ENCODE measurements around the gene NUP37. TPM values are rescaled to one million over a fixed set of nuclear protein-coding genes. Genes with fewer than 3 reads are reported as not detected.

NUP37 gene
- polyA plus RNA-seq, 3 donors = 11.1 to 23.0 (median 20.9) TPM

DNA sequence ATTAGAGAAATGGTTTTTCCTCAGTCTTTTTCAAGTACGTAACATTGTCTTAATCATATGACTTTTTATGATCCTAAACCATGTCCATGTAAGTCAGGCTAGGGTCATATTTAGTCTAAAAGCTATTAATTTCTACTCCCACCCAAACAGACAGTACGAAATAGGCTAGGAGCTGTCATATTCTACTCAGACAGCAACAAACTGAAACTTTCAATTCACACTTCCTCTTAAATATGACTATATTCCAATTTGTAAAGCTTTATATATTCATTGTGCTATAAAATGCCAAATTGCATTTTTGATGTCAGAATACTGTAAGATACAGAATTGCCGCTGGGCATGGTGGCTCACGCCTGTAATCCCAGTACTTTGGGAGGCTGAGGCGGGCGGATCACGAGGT is 3.5 kb downstream of the NUP37 start:
- no peak overlapping the region for H3K27ac ChIP-seq (ENCODE audit: low read depth in 1 of 2, low read length in 2 of 2)
- H3K36me3 ChIP-seq (replicated peaks in 1 of 2; ENCODE audit: control insufficient read depth in 1 of 2, insufficient read depth in 2 of 2, low read length in 2 of 2) = peaks cover 19 to 53% of the 10 kb centered on the region in 2 donors
- no peaks in the 10 kb centered on the region for H3K27me3 ChIP-seq (ENCODE audit: control insufficient read depth in 2 of 2, insufficient read depth in 2 of 2, low read length in 2 of 2)
- no peak for DNase-seq
- Mint-ChIP-seq H3K36me3 (peaks cover 23 to 29% of the 10 kb centered on the region in 2 donors), H3K4me1 (peaks cover 14% of the 10 kb centered on the region), H3K27me3 (ENCODE audit: low read depth in 3 of 3) (no peaks in the 10 kb centered on the region), H3K4me3 (no peak overlapping the region), H3K9me3 (no peaks in the 10 kb centered on the region), H3K27ac (no peak overlapping the region)
- no peaks in the 10 kb centered on the region for H4K20me1 ChIP-seq (ENCODE audit: insufficient read depth, low read length)
- TF ChIP-seq, protein P1, sequence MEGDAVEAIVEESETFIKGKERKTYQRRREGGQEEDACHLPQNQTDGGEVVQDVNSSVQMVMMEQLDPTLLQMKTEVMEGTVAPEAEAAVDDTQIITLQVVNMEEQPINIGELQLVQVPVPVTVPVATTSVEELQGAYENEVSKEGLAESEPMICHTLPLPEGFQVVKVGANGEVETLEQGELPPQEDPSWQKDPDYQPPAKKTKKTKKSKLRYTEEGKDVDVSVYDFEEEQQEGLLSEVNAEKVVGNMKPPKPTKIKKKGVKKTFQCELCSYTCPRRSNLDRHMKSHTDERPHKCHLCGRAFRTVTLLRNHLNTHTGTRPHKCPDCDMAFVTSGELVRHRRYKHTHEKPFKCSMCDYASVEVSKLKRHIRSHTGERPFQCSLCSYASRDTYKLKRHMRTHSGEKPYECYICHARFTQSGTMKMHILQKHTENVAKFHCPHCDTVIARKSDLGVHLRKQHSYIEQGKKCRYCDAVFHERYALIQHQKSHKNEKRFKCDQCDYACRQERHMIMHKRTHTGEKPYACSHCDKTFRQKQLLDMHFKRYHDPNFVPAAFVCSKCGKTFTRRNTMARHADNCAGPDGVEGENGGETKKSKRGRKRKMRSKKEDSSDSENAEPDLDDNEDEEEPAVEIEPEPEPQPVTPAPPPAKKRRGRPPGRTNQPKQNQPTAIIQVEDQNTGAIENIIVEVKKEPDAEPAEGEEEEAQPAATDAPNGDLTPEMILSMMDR (IDR thresholded peaks at IDR 0.05) = no peak
- H3K79me2 ChIP-seq (ENCODE audit: insufficient read depth, low read length) = peaks cover 22% of the 10 kb centered on the region
- peaks cover 18 to 20% of the 10 kb centered on the region in 2 donors for H3K4me1 ChIP-seq (ENCODE audit: control insufficient read depth in 1 of 2, insufficient read depth in 2 of 2, low read length in 2 of 2)
- intact Hi-C loops (cut with micrococcal nuclease) = loop anchor here in 1 of 2 donors (5.0 kb wide), 1 partner anchor 54 kb away; the partner anchor contains the start of gene WASHC3
- no peak overlapping the region for H3K9ac ChIP-seq (ENCODE audit: insufficient read depth, low read length, poor library complexity, severe bottlenecking)
- WGBS (ENCODE audit: insufficient coverage) = 100% methylated on average over 3 of the region's 7 CpGs
- H3K4me2 ChIP-seq (replicated peaks; ENCODE audit: extremely low read depth, low read length, poor library complexity, severe bottlenecking) = no peak overlapping the region
- H3K9me3 ChIP-seq (replicated peaks in 1 of 2; ENCODE audit: control insufficient read depth in 1 of 2, insufficient read depth in 1 of 2, low read length in 2 of 2) = no peaks in the 10 kb centered on the region
- H2AFZ ChIP-seq (ENCODE audit: insufficient read depth, low read depth, low read length, poor library complexity, severe bottlenecking) = no peak overlapping the region
- no peak overlapping the region for H3K4me3 ChIP-seq (replicated peaks in 1 of 3; ENCODE audit: low read depth in 2 of 3, low read length in 3 of 3)

DNA sequence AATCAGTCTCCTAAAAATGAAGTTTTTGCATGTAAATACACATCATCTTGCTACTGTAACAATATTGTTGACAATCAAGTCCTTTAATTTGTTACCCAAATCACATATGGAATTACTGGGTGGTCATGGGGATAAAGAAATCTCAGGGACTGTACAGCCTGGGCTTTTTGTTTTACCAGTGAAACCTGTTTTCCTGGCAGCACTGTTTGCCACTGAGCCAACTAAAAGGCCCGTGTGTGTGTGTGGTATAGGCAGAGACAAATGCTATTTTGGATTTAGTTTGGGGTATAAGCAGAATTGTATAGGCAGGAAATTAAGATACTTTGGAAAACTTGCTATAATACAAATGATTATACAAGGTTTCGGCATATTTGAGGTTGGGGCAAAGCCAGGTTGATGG is 5.7 kb downstream of the NUP37 start:
- no peaks in the 10 kb centered on the region for H3K27me3 ChIP-seq (ENCODE audit: control insufficient read depth in 2 of 2, insufficient read depth in 2 of 2, low read length in 2 of 2)
- peaks cover 37 to 73% of the 10 kb centered on the region in 2 donors for H3K36me3 ChIP-seq (replicated peaks in 1 of 2; ENCODE audit: control insufficient read depth in 1 of 2, insufficient read depth in 2 of 2, low read length in 2 of 2)
- Mint-ChIP-seq H3K4me3 (no peak overlapping the region), H3K4me1 (peaks cover 3% of the 10 kb centered on the region), H3K27ac (no peak overlapping the region), H3K27me3 (ENCODE audit: low read depth in 3 of 3) (peaks cover 0 to 1% (median 0%) of the 10 kb centered on the region in 3 donors), H3K9me3 (no peaks in the 10 kb centered on the region), H3K36me3 (peaks cover 44 to 48% of the 10 kb centered on the region in 2 donors)
- intact Hi-C loops (cut with micrococcal nuclease) = no loop called here
- peaks cover 4% of the 10 kb centered on the region in 2 donors for H3K4me1 ChIP-seq (ENCODE audit: control insufficient read depth in 1 of 2, insufficient read depth in 2 of 2, low read length in 2 of 2)
- no peak for DNase-seq
- no peak overlapping the region for H3K27ac ChIP-seq (ENCODE audit: low read depth in 1 of 2, low read length in 2 of 2)
- H3K79me2 ChIP-seq (ENCODE audit: insufficient read depth, low read length) = peaks cover 5% of the 10 kb centered on the region
- H2AFZ ChIP-seq (ENCODE audit: insufficient read depth, low read depth, low read length, poor library complexity, severe bottlenecking) = no peak overlapping the region
- no peaks in the 10 kb centered on the region for H4K20me1 ChIP-seq (ENCODE audit: insufficient read depth, low read length)
- H3K9me3 ChIP-seq (replicated peaks in 1 of 2; ENCODE audit: control insufficient read depth in 1 of 2, insufficient read depth in 1 of 2, low read length in 2 of 2) = no peaks in the 10 kb centered on the region
- no peak overlapping the region for H3K4me2 ChIP-seq (replicated peaks; ENCODE audit: extremely low read depth, low read length, poor library complexity, severe bottlenecking)
- TF ChIP-seq, protein P1 (IDR thresholded peaks at IDR 0.05) = no peak
- H3K4me3 ChIP-seq (replicated peaks in 1 of 3; ENCODE audit: low read depth in 2 of 3, low read length in 3 of 3) = no peak overlapping the region
- no peak overlapping the region for H3K9ac ChIP-seq (ENCODE audit: insufficient read depth, low read length, poor library complexity, severe bottlenecking)
- no CpG with 5 or more reads among the region's 2 CpGs for WGBS (ENCODE audit: insufficient coverage)
